Activated naive CD8-positive, alpha-beta T cell treated with anti-CD3 and anti-CD28 coated beads, Interleukin-2, amount 50 U/mL, for 16 hours (primary cell): Measurements from ENCODE around the gene ADAMTS14.
"Not testable (repeated sequence)": the region's sequence is repeated elsewhere in the genome, so short reads cannot be mapped to it uniquely, and the experiment has no call there.

Experiments used
- DNase-seq: peaks from one replicate; pipeline ENCODE4 v3.0.0-alpha.2; 2020; ENCODE audit warnings: low read depth, low spot score

The ADAMTS14 gene

GRCh38 chr10:70658582-70659136, 13.6 kb upstream of the ADAMTS14 start:
- no peak for DNase-seq

GRCh38 chr10:70659306-70659705, 13.0 kb upstream of the ADAMTS14 start:
- DNase-seq, result no peak

DNA sequence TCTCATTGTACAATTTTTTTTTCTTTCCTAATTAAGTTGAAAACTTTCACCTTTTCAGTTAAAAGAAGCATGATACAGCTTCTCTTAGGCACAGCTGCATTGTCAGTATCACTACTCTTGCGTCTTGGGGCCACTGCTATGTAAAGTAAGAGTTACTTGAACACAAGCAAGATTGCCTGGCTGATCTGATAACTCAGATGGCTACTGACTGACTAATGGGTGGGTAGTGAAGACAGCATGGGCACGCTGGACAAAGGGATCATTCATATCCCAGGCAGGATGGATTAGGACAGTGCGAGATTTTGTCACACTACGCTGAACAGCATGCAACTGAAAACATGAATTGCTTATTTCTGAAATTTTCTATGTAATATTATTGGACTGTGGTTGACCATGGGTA, 11.6 kb upstream of the ADAMTS14 start:
- DNase-seq, result no peak

DNA sequence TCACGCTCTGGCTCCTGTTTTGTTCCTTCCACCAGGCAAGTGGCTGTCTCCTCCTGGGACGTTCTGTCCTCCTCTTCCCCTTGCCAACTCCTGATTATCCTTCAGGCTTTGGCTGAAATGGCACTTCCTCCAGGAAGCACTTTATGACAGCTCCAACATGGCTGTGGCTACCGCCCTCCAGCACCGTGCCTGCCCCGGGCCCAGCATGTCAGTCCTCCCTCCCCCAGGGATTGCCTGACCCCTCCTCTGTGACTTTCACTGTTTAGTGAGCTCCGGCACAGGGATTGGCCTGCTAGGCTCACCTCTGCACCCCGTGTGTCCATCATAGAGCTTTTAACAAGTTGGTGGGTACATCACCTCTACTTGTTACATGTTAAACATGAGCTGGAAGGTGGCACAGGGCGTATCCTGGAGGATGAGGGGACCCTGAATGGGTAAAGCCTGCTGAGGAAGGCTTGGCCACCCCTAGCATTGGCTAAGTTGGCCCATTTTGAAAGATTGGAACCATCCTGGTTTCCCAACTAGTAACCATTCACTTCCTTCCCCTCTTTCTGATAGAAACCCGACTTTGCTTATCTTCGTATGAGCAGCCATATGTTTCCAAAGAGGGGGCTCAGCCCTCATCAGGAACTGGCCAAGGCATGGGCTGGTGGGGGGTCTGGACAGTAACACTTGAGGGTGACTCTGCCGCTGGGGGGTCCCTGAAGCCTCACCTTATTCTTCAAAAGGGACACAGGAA, 10.5 kb upstream of the ADAMTS14 start:
- no peak for DNase-seq

DNA sequence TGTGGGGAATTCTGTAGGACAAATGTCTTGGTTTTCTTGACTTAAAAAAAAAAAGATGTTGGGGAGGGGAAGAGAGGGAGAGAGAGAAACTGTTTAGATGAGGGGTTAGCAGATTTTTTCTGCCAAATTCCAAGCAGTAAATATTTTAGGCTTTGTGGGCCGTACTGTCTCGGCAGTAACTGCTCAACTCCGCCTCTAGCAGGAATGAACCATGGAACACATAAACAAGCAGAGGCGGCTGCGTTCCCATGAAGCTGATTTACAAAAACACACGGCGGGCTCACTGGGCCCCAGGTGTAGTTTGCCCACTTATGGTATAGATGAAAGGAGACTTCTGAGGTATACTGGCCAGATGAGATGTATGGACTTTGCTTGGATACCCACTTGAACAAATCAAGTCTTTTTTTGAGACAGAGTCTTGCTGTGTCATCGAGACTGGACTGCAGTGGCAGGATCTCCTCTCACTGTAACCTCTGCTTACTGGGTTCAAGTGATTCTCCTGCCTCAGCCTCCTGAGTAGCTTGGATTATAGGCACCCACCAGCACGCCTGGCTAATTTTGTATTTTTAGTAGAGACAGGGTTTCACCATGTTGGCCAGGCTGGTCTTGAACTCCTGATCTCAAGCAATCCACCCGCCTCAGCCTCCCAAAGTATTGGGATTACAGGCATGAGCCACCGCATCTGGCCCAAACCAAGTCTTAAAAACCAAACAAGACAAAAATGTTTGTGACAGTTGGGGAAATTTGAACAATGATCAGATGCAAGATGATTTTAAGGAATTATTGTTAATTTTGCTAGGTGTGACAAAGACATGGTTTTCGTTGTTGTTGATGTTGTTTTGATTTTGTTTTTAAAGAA, 9.7 kb upstream of the ADAMTS14 start:
- DNase-seq, result no peak

GRCh38 chr10:70663458-70664409, 8.6 kb upstream of the ADAMTS14 start:
- not testable (repeated sequence) for DNase-seq

DNA sequence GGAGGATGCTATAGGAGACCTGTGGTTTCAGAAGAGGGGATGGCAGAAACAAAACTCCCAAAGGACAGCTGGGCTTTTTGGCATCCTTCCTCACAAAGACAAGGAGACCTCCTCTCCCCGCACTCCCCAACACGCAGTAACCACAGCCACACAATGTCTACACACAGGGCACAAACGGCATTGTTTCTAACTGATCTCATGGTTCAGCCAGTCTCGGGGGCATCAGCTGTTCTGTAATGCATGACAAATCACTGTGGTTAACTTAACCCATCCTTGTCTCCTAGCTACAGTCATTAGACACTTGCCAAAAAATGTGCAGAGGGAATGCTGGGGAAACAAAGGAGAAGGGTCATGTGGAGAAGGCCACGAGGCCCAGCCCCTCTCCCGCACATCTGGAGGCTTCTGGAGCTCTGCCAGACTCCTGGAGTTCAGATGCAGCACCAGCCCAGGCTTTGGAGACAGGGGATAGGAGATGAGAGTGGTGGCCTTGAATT, 7.6 kb upstream of the ADAMTS14 start:
- no peak for DNase-seq

DNA sequence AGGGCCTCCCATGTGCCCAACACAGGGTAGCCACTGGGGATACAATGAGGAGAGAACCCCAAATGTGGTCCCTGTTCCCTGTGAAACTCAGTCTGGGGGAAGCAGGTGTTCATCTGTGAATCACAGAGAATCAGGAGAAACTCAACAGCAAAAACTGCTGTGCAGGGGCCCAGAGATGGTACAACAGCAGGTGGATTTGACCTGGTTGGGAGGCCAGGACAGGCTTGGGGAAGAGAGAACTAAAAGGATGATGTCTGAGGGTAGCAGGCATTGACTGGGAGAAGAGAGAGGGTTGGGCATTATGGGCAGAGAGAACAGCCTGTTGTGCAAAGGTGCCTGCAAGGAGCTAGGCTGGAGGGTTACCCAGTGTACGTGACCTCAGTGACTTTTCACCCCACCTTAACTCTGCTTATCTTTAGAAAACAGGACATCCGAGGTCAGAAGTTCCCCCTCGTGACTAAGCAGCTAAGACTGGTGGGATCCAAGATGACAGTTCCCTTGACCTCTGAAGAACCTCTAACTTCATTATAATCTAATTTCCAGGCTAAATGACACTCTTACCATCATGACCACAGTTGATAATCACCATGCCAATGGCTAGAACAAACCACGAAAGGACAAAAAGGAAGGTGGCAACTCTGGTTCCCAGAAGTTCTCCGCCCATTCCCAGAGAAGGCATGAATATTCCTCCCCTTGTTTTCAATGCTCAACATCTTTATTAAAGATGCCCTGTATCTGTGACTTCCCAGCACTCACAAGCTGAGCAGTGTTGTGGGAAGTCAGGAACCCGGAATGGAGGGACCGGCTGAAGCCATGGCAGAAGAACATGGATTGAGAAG, 5.1 kb upstream of the ADAMTS14 start:
- no peak for DNase-seq

- not testable (repeated sequence) for DNase-seq
These were observed 4.5 kb upstream of the ADAMTS14 start for GRCh38 chr10:70667818-70668217.

DNA sequence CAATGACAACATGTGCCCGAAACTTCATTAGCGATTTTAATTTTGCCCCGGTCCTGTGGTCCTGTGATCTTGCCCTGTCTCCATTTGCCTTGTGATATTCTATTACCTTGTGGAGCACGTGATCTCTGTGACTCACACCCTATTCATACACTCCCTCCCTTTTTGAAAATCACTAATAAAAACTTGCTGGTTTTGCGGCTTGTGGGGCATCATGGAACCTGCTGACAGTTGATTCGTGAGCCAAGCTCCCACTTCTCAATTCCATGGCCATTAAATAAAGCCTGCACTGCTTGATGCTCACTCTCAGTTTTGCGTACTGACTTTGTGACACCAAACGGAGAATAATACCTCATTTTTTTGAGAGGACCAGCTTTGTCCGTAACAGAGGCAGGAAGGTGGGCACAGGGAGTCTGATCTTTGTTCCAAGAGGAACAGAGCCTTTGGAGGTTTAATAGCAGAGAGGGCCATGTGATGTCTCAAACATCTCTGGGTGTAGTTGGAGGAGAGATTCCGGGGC, 3.8 kb upstream of the ADAMTS14 start:
- DNase-seq, result no peak

DNA sequence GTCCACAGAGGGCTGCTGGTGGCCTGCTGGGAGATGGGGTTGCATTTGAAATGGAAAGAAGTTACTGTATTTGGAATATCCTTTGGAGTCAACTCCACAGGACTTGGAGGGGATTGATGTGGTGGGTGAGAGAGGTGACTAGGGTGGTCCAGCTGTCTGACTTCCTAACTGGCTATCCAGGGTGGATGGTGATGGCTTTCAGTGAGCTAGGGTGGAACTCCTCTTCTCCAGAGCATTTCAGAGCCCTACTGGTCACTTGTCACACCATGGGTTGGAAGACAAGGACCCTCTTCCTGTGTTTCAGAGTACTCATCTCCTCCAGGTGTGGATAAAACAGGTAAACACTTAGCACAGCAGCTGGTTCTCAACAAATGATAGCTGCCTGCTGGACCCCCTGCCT, 3.3 kb upstream of the ADAMTS14 start:
- no peak for DNase-seq

DNA sequence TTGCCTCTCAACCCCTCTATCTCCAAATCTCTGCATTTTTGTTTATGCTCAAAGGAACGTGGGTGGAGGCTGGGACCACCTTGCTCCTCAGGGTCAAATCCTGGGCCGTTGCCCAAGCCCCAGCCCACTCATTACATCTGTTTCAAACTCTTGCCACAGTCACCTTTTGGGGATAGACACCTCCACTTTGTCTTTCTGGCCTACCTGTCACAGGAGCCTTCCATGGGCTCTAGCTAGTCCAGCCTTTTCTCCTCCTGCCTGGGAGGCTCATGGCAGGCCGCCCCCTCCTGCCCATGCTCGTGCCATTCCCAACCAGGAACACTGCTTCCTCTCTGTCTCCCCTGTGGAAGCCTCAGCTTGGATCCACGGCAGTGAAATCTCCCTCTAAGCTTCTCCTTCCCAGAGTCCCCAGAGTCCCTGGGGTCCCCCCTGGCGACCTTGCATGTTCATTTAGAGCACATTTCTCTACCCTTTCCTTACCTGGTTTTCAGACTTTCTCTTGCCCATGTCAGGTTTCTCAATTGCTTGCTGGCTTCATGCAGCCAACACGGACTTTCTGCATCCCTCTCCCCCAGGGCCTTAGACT, 2.5 kb upstream of the ADAMTS14 start:
- DNase-seq, result no peak

GRCh38 chr10:70671619-70672164, 614 bp upstream of the ADAMTS14 start:
- DNase-seq, result no peak

DNA sequence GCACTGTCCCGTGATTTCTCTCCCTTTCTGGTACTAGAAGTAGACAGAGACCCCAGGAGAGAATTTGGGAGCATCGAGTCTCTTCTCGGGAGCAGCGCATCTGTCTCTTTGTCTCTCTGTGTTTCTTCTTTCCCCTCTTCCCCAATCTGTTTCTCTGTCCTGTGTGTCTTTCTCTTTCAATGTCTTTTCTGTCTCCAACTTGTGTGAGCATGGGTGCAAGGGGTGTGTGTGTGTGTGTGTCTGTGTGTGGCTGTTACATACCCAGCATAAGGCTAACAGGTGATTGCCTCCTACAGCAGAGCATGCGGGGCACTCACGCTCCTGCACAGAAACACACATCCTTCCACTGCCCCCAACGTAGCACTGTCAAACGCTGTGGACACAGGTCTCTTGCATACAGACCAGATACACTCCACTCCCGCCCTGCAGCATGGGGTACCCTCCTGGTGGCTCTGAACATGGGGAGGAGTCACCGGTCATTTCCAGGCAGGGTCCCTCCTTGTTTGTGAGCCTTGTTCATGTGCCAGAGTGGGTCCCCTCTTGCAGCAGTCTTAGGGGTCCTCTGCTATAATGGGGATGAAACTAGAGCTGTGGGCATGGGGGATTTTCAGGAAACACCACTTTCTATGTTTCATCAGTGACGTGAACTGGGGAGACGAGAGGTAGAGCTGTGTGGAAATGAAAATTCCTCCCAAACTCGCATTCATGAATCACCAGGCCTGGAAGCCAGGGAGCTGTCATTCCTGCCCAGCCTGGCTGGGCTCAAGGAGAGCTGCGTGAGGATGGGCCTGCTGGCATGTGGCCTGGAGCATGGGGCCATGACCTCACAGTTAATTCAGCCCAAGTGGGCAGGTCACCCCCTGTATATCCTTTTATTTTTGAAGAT, 980 bp downstream of the ADAMTS14 start:
- no peak for DNase-seq

GRCh38 chr10:70673929-70674559, 1.7 kb downstream of the ADAMTS14 start:
- DNase-seq, result no peak

DNA sequence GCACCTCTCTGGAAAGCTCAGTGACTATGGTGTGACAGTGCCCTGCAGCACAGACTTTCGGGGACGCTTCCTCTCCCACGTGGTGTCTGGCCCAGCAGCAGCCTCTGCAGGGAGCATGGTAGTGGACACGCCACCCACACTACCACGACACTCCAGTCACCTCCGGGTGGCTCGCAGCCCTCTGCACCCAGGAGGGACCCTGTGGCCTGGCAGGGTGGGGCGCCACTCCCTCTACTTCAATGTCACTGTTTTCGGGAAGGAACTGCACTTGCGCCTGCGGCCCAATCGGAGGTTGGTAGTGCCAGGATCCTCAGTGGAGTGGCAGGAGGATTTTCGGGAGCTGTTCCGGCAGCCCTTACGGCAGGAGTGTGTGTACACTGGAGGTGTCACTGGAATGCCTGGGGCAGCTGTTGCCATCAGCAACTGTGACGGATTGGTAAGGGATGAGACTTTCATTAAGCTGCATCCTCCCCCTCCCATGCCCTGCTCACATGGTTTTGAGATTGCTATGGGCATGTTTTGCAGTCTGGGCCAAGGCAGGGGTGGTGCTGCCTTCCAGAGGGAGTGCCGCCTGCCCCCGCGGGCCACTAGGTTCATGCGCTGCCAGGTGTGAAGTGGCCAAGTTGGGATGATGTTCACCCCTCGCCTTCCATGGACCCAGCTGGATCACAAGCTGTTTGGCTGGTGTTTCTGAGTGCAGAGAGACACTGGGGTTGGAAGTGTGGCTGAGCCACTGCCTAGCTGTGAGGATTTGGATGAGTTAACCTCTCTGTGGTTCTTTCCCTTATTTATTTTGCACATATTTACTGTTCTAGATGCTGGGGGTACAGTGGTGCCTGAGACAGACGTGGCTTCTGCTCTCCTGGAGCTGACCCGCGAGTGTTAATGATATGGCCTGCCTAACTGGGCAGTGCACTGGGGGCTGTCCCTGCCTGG, 2.5 kb downstream of the ADAMTS14 start:
- no peak for DNase-seq
